Measurements from ENCODE around the gene HEATR5A.

HEATR5A gene

DNA sequence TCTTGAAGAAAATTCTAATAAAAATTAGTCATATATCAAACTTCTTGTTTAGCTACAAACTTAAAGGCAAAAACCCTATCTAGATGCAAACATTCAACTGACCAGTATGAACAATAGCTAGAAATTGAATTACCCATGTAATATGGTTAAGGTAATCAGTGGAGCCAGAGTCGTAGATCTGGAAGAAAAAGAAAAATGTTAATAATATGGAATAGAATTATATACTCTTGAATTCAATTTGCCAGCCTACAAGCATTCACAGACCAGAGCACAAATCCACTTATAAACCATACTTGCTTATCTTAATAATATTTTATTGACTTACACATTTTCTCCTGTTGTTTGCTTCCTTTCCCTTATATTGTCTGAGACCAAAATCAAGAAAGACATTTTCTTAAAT, 7.7 kb upstream of the HEATR5A start:
- in situ Hi-C loops (cut with MboI; ENCODE audit: low sequenced_read_pairs): no loop called here

DNA sequence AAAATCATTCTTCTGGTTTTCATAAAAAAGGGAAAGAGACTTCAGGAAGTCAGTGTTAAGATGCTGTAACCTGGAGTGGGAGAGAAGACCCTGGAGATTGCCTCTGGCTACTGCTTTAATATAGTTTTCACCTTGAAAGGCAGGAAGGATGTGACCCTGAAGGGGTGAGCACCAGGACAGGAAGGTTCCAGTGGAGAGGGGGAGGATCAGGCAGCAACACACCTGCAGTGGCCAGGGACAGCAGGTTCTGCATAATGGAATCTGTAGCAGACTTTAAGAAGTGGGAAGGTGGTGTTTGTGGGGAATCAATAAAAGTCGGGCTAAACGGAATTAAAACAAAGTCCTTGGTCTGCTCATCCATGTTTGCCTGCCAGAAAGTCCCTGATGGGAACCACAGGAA, 6.3 kb upstream of the HEATR5A start:
- in situ Hi-C loops (cut with MboI; ENCODE audit: low sequenced_read_pairs): no loop called here

GRCh38 chr14:31425905-31426304, 5.6 kb upstream of the HEATR5A start:
- in situ Hi-C loops (cut with MboI; ENCODE audit: low sequenced_read_pairs): no loop called here

GRCh38 chr14:31421200-31421599, 850 bp upstream of the HEATR5A start:
- in situ Hi-C loops (cut with MboI; ENCODE audit: low sequenced_read_pairs): no loop called here

DNA sequence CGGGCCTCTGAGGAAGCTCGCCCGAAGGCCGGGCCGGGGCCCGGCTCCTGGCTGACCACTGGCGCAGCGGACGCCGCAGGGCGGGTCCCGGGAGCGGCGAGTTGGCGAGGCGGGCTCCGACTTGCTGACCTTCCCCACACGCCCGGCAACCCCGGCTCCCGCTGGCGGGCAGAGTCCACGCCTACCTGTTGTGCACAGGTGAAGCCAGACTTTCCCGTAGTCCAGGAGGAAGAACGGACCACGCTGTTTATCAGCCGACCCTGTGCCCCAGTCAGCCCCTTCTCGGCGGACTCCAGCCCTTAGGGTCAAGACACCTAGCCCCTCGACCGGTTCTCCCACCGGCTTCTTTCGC, 407 bp downstream of the HEATR5A start:
- in situ Hi-C loops (cut with MboI; ENCODE audit: low sequenced_read_pairs): no loop called here

DNA sequence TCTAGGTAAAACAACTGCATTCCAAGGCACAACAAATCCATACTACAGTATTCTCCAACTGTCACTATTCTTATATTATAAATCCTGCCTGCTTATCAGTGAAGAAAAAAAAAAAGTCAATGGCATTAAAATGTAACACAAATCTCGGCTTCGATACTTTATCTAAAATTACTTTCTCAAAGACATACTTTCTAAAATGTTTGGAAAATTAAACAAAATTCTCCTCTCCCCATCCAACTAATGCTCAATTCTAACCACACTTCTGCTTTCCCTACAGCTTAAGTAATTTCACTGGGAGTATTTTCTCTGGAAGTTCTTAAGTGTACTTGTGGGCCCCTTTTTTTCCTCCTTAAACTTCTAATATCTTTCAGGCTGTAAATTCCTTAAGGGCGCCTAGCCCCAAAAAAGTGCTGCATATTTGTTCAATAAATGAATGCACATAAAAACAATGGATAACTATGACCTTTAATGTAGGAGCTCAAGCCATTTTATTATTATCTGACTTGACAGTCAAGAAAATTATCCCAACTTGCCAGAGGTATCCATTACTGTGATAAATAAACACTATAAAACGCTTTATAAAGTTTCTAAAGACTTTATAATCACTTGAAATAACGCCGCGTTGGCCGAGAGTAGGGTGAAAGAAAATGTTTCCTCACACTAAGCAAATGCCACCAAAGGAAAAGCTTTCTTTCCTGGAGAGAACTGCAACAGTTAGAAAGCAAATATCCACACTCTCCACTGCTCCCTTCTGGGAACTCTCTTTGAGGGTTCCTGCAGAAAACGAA, 977 bp downstream of the HEATR5A start:
- in situ Hi-C loops (cut with MboI; ENCODE audit: low sequenced_read_pairs): no loop called here

- in situ Hi-C loops (cut with MboI; ENCODE audit: low sequenced_read_pairs): no loop called here
Observed at GRCh38 chr14:31418440-31418839, 1.9 kb downstream of the HEATR5A start.

- in situ Hi-C loops (cut with MboI; ENCODE audit: low sequenced_read_pairs): no loop called here
Observed at GRCh38 chr14:31414190-31414833, 6.0 kb downstream of the HEATR5A start.

DNA sequence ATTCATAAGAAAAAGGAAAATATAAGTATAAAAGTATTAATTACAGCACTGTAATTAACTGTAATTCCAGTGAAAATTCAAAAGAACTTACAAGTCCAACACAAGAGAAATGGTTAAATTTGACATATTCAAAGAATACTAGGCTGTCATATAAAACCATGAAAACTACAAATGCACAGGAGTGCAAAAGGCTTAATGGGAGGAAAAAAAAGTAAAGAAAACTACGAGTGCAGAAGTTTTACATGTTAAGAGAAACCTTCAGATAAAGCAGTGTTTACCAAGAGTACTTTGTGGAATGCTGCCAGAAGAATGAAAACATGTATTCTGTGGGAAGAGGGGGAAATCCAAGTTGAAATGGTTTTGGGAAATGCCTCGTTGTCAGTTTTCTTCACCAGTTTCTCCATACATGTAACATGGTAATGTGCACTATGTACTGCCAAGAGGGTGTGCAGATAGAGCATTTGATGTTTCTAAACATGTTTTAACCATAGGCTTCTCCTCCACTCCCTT, 9.1 kb downstream of the HEATR5A start:
- in situ Hi-C loops (cut with MboI; ENCODE audit: low sequenced_read_pairs): no loop called here

GRCh38 chr14:31410048-31410650, 10.2 kb downstream of the HEATR5A start:
- in situ Hi-C loops (cut with MboI; ENCODE audit: low sequenced_read_pairs): no loop called here

- in situ Hi-C loops (cut with MboI; ENCODE audit: low sequenced_read_pairs): no loop called here
Observed at GRCh38 chr14:31408421-31408820, 11.9 kb downstream of the HEATR5A start.

DNA sequence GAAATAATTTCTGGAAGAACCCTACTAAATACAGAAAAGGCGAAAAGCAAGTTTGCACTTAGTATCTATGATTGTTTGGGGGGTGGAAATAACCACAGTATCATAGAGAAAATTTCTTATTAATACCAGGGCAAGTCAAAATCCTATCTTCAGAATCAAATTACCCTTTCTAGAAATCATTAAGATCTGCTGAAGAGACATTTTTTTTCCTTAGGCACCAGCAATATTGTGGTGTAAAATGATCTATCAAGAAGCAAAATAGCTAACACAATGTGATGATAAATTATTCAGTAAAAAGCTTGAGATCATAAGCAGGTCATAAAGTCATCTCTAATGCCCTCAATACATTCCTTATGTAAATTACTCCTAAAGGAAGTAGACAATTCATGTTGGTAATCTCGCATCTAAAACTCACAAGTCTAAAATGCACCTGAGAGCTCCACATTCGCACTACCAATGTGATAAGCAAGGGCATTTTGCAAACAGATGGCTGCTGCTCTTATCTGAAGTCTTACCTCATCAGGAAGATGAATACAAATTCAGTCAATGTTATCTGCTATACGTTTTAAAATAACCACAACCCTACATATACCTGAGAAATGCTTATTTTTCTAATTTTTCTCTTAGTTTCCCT, 14.6 kb downstream of the HEATR5A start:
- in situ Hi-C loops (cut with MboI; ENCODE audit: low sequenced_read_pairs): no loop called here

DNA sequence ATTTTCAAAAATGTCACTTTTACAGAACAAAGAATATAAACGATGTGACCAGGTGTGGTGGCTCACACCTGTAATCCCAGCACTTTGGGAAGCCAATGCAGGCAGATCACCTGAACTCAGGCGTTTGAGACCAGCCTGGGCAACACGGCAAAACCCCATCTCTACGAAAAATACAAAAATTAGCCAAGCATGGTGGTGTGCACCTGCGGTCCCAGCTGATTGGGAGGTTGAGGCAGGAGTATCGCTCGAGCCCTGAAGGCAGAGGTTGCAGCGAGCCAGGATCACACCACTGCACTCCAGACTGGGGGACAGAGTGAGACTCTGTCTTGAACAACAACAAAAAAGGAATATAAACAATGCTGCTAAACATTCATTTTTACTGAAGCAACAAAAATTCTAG, 15.2 kb downstream of the HEATR5A start:
- in situ Hi-C loops (cut with MboI; ENCODE audit: low sequenced_read_pairs): no loop called here

- in situ Hi-C loops (cut with MboI; ENCODE audit: low sequenced_read_pairs): no loop called here
Observed at GRCh38 chr14:31403707-31404106, 16.6 kb downstream of the HEATR5A start.

GRCh38 chr14:31402764-31403439, 17.4 kb downstream of the HEATR5A start:
- in situ Hi-C loops (cut with MboI; ENCODE audit: low sequenced_read_pairs): no loop called here

DNA sequence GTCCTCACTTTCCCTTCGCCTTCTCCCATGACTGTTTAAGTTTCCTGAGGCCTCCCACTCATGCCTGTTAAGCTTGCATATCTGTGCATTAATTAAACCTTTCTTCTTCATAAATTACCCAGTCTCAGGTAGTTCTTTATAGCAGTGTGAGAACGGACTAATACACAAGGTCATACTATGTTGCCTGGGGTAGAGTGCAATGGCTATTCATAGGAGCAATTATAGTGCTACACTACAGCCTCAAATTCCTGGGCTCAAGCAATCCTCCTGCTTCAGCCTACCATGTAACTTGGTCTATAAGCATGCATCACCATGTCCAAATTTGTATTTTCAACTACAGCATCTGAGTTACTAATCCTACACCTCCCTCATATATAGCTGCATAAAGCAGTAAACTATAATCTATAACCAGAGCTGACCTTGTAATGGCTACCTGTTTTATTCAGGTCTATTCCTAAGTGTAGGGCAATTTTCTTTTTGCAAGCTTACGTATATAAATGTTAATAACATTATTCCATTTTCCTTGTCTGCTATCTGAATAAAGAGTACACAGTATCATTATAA, 18.9 kb downstream of the HEATR5A start:
- in situ Hi-C loops (cut with MboI; ENCODE audit: low sequenced_read_pairs): no loop called here

GRCh38 chr14:31400031-31400638, 20.2 kb downstream of the HEATR5A start:
- in situ Hi-C loops (cut with MboI; ENCODE audit: low sequenced_read_pairs): no loop called here

- in situ Hi-C loops (cut with MboI; ENCODE audit: low sequenced_read_pairs): no loop called here
Observed at GRCh38 chr14:31395572-31396205, 24.7 kb downstream of the HEATR5A start.

GRCh38 chr14:31395119-31395518, 25.2 kb downstream of the HEATR5A start:
- in situ Hi-C loops (cut with MboI; ENCODE audit: low sequenced_read_pairs): no loop called here

- in situ Hi-C loops (cut with MboI; ENCODE audit: low sequenced_read_pairs): no loop called here
Observed at GRCh38 chr14:31391977-31392503, 28.3 kb downstream of the HEATR5A start.

Measured in HL-60/S4 treated with retinoic acid at 250 ng/mL for 4 days and 3 days (cell line).